GM12801 (cell line): ENCODE data around the gene CPNE9.

Experiments
- CTCF ChIP-seq: IDR thresholded peaks from one replicate; pipeline ENCODE4 v1.5.1; 2011; ENCODE audit warnings: control low read depth; ENCODE audit not compliant: insufficient read length; ENCODE audit errors: extremely low read depth

Gene CPNE9

GRCh38 chr3:9687514-9687913 lies 16.1 kb upstream of the CPNE9 start:
- TF ChIP-seq CTCF = no peak

- no peak for TF ChIP-seq CTCF
Observed at GRCh38 chr3:9688961-9689360, 14.7 kb upstream of the CPNE9 start.

- TF ChIP-seq CTCF = no peak
Observed at GRCh38 chr3:9689757-9690156, 13.9 kb upstream of the CPNE9 start.

GRCh38 chr3:9690451-9691450 lies 12.9 kb upstream of the CPNE9 start:
- TF ChIP-seq CTCF = no peak

GRCh38 chr3:9691636-9692035 lies 12.0 kb upstream of the CPNE9 start:
- TF ChIP-seq CTCF = no peak

GRCh38 chr3:9692416-9692815 lies 11.2 kb upstream of the CPNE9 start:
- TF ChIP-seq CTCF = no peak

- TF ChIP-seq CTCF = no peak
Observed at GRCh38 chr3:9695345-9695744, 8.3 kb upstream of the CPNE9 start.
